Effector memory CD4-positive, alpha-beta T cell (primary cell): Measurements from ENCODE around the gene EPB41L5.
"Not testable (repeated sequence)": the region's sequence is repeated elsewhere in the genome, so short reads cannot be mapped to it uniquely, and the experiment has no call there.

Experiments
- DNase-seq, 3 donors: peaks; one replicate each; pipeline ENCODE4 v3.0.0-alpha.2; 2020
- H3K27ac ChIP-seq: 2 replicates; pipeline ENCODE4 v1.7.0; 2013; ENCODE audit warnings: mild to moderate bottlenecking, low read length, moderate library complexity; ENCODE audit not compliant: insufficient read depth, poor library complexity, severe bottlenecking
- H3K27me3 ChIP-seq: replicated peaks from 2 replicates; pipeline ENCODE4 v1.7.0; 2013; ENCODE audit warnings: mild to moderate bottlenecking, low read length; ENCODE audit not compliant: insufficient read depth, control insufficient read depth, poor library complexity, severe bottlenecking
- H3K36me3 ChIP-seq: 2 replicates; pipeline ENCODE4 v1.7.0; 2013; ENCODE audit warnings: mild to moderate bottlenecking, low read length, moderate library complexity; ENCODE audit not compliant: control insufficient read depth, insufficient read depth
- H3K4me1 ChIP-seq: 2 replicates; pipeline ENCODE4 v1.7.0; 2013; ENCODE audit warnings: low read length, mild to moderate bottlenecking; ENCODE audit not compliant: control insufficient read depth, insufficient read depth, poor library complexity, severe bottlenecking
- H3K4me3 ChIP-seq: 2 replicates; pipeline ENCODE4 v1.7.0; 2013; ENCODE audit warnings: low read length, low read depth, mild to moderate bottlenecking; ENCODE audit not compliant: insufficient read depth, poor library complexity, severe bottlenecking
- H3K9me3 ChIP-seq: 2 replicates; pipeline ENCODE4 v1.7.0; 2013; ENCODE audit warnings: mild to moderate bottlenecking, low read length, moderate library complexity; ENCODE audit not compliant: control insufficient read depth

Gene EPB41L5

DNA sequence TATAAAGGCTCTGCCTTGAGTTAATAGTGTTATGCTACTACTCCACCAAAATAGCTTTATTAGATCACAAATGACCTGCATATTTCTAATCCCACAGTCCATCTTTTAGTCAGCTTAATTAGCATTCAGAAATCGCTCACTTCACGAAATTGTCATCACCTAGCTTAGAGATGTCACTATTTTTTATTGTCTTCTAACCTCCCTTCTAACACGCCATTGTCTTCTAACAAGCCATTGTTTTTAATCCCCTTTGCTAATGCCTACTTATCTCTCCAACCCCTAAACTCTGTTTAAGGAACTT lies 97.1 kb downstream of the EPB41L5 start:
- DNase-seq = no peak
- no peak overlapping the region for H3K4me3 ChIP-seq
- no peaks in the 10 kb centered on the region for H3K36me3 ChIP-seq
- H3K4me1 ChIP-seq = peaks cover 10% of the 10 kb centered on the region
- H3K27me3 ChIP-seq = no peaks in the 10 kb centered on the region
- H3K9me3 ChIP-seq = no peaks in the 10 kb centered on the region
- no peak overlapping the region for H3K27ac ChIP-seq

DNA sequence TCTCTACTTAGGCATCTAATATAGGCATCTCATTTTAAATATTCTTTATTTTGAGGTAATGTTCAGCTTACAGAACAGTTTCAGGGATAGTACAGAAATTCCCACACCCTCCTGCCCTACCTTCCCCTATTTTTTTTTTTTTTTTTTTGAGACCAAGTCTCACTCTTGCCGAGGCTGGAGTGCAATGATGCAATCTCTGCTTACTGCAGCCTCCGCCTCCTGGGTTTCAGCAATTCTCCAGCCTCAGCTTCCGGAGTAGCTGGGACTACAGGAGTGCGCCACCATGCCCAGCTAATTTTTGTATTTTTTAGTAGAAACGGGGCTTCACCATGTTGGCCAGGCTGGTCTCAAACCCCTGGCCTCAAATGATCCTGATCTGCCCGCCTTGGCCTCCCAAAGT lies 97.6 kb downstream of the EPB41L5 start:
- H3K4me1 ChIP-seq = peaks cover 10% of the 10 kb centered on the region
- H3K9me3 ChIP-seq = no peaks in the 10 kb centered on the region
- H3K36me3 ChIP-seq = no peaks in the 10 kb centered on the region
- no peak for DNase-seq
- no peak overlapping the region for H3K27ac ChIP-seq
- no peaks in the 10 kb centered on the region for H3K27me3 ChIP-seq
- H3K4me3 ChIP-seq = no peak overlapping the region

DNA sequence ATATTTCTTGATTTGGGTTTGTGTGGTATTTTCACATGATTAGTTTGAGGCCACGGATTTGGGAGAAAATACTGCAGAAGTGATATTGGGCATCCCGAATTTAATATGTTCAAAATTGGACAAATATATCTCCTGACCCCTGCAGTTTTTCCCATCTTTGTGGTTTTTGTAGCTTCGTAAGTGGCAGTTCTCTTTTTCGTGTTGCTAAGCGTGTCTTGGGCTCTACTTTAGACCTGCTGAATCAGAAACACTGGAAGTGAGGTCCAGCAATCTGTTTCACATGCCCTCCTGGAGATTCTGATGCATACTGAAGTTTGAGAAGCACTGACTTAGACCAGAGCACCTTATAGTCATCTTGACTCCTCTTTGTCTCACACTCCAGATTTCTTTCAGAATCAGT lies 98.3 kb downstream of the EPB41L5 start:
- no peak overlapping the region for H3K4me3 ChIP-seq
- DNase-seq = no peak
- no peak overlapping the region for H3K27ac ChIP-seq
- no peaks in the 10 kb centered on the region for H3K36me3 ChIP-seq
- no peaks in the 10 kb centered on the region for H3K9me3 ChIP-seq
- H3K27me3 ChIP-seq = no peaks in the 10 kb centered on the region
- peaks cover 10% of the 10 kb centered on the region for H3K4me1 ChIP-seq

DNA sequence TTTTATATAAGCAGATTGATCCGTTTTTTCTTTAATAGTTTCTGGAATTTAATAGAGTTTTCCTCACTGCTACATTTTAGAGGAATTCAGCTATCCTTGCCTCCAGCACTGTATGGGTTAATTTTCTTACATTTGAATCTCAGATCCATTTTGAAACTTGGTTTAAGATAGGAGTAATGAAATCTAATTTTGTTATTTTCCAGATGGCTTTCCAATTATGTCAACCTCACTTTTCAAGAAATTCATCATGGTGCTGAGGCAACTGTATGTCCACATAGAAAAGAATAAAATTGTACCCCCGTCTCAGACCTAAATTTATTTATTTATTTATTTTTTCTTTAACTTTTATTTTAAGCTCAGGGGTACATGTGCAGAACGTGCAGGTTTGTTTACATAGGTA lies 105.1 kb downstream of the EPB41L5 start:
- no peaks in the 10 kb centered on the region for H3K36me3 ChIP-seq
- no peaks in the 10 kb centered on the region for H3K4me1 ChIP-seq
- H3K27me3 ChIP-seq = no peaks in the 10 kb centered on the region
- DNase-seq = no peak
- no peaks in the 10 kb centered on the region for H3K9me3 ChIP-seq
- H3K4me3 ChIP-seq = no peak overlapping the region
- no peak overlapping the region for H3K27ac ChIP-seq

DNA sequence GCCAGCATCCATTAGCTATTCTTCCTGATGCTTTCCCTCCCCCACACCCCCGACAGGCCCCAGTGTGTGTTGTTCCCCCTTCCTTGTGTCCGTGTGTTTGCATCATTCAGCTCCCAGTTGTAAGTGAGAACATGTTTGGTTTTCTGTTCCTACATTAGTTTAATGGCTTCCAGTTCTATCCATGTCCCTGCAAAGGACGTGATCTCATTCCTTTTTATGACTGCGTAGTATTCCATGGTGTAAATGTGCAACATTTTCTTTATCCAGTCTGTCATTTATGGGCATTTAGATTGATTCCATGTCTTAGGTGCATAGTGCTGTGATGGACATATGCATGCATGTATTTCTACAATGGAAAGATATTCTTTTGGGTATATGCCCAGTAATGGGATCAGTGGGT lies 105.6 kb downstream of the EPB41L5 start:
- no peak overlapping the region for H3K27ac ChIP-seq
- no peaks in the 10 kb centered on the region for H3K36me3 ChIP-seq
- H3K4me1 ChIP-seq = no peaks in the 10 kb centered on the region
- no peak for DNase-seq
- no peaks in the 10 kb centered on the region for H3K9me3 ChIP-seq
- no peaks in the 10 kb centered on the region for H3K27me3 ChIP-seq
- no peak overlapping the region for H3K4me3 ChIP-seq

DNA sequence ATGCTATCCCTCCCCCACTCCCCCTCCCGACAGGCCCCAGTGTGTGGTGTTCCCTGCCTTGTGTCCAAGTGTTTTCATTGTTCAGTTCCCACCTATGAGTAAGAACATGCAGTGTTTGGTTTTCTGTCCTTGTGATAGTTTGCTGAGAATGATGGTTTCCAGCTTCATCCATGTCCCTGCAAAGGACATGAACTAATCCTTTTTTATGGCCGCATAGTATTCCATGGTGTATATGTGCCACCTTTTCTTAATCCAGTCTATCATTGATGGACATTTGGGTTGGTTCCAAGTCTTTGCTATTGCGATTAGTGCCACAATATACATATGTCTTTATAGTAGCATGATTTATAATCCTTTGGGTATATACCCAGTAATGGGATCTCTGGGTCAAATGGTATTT lies 108.5 kb downstream of the EPB41L5 start:
- not testable (repeated sequence) for H3K4me3 ChIP-seq, H3K27ac ChIP-seq, H3K9me3 ChIP-seq, DNase-seq, H3K27me3 ChIP-seq, H3K36me3 ChIP-seq, H3K4me1 ChIP-seq

GRCh38 chr2:120123090-120123489 lies 110.2 kb downstream of the EPB41L5 start:
- Histone ChIP-seq H3K27ac (no peak overlapping the region), H3K27me3 (no peaks in the 10 kb centered on the region), H3K9me3 (no peaks in the 10 kb centered on the region), H3K36me3 (no peaks in the 10 kb centered on the region), H3K4me3 (no peak overlapping the region), H3K4me1 (no peaks in the 10 kb centered on the region)
- no peak for DNase-seq

- H3K4me3 ChIP-seq = no peak overlapping the region
- no peaks in the 10 kb centered on the region for H3K9me3 ChIP-seq
- H3K27ac ChIP-seq = no peak overlapping the region
- DNase-seq = no peak
- H3K36me3 ChIP-seq = no peaks in the 10 kb centered on the region
- no peaks in the 10 kb centered on the region for H3K4me1 ChIP-seq
- no peaks in the 10 kb centered on the region for H3K27me3 ChIP-seq
These were observed 112.3 kb downstream of the EPB41L5 start for GRCh38 chr2:120125195-120125594.

GRCh38 chr2:120128216-120128615 lies 115.3 kb downstream of the EPB41L5 start:
- no peak overlapping the region for H3K27ac ChIP-seq
- H3K27me3 ChIP-seq = no peaks in the 10 kb centered on the region
- no peaks in the 10 kb centered on the region for H3K4me1 ChIP-seq
- H3K4me3 ChIP-seq = no peak overlapping the region
- H3K36me3 ChIP-seq = no peaks in the 10 kb centered on the region
- no peaks in the 10 kb centered on the region for H3K9me3 ChIP-seq
- DNase-seq = no peak

GRCh38 chr2:120132190-120132589 lies 119.3 kb downstream of the EPB41L5 start:
- Histone ChIP-seq H3K27me3 (no peaks in the 10 kb centered on the region), H3K9me3 (no peaks in the 10 kb centered on the region), H3K4me3 (no peak overlapping the region), H3K27ac (no peak overlapping the region), H3K36me3 (no peaks in the 10 kb centered on the region), H3K4me1 (no peaks in the 10 kb centered on the region)
- DNase-seq = no peak

- H3K27ac ChIP-seq = no peak overlapping the region
- H3K9me3 ChIP-seq = no peaks in the 10 kb centered on the region
- no peak overlapping the region for H3K4me3 ChIP-seq
- no peaks in the 10 kb centered on the region for H3K27me3 ChIP-seq
- DNase-seq = no peak
- H3K36me3 ChIP-seq = no peaks in the 10 kb centered on the region
- no peaks in the 10 kb centered on the region for H3K4me1 ChIP-seq
These were observed 119.8 kb downstream of the EPB41L5 start for GRCh38 chr2:120132691-120133090.
